GM18526 (cell line): ENCODE data around the gene HGS.

Experiments used
- POLR2A ChIP-seq: IDR thresholded peaks from 3 replicates; pipeline ENCODE4 v1.6.1; 2011; ENCODE audit not compliant: insufficient read length; ENCODE audit errors: extremely low read depth

Gene HGS

GRCh38 chr17:81693509-81694210, 9.8 kb downstream of the HGS start:
- TF ChIP-seq POLR2A, result no peak

- no peak for TF ChIP-seq POLR2A
Observed at GRCh38 chr17:81694810-81695209, 11.0 kb downstream of the HGS start.

- no peak for TF ChIP-seq POLR2A
Observed at GRCh38 chr17:81695211-81695610, 11.4 kb downstream of the HGS start.

DNA sequence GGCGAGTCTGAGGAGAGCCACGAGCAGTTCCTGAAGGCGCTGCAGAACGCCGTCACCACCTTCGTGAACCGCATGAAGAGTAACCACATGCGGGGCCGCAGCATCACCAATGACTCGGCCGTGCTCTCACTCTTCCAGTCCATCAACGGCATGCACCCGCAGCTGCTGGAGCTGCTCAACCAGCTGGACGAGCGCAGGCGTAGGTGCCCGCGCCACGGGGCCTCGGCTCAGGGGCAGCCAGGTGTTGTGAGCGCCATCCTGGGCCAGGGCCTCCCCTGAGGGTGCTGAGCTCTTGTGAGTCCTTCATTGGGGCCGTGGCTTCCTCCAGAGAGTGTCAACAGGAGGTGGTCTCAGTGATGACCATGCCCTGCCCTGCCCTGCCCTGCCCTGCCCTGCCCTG, 12.0 kb downstream of the HGS start:
- TF ChIP-seq POLR2A, result no peak

GRCh38 chr17:81696218-81696941, 12.6 kb downstream of the HGS start:
- TF ChIP-seq POLR2A, result no peak

GRCh38 chr17:81697261-81698044, 13.6 kb downstream of the HGS start:
- no peak for TF ChIP-seq POLR2A

GRCh38 chr17:81700353-81701287, 16.8 kb downstream of the HGS start:
- TF ChIP-seq POLR2A, result no peak

DNA sequence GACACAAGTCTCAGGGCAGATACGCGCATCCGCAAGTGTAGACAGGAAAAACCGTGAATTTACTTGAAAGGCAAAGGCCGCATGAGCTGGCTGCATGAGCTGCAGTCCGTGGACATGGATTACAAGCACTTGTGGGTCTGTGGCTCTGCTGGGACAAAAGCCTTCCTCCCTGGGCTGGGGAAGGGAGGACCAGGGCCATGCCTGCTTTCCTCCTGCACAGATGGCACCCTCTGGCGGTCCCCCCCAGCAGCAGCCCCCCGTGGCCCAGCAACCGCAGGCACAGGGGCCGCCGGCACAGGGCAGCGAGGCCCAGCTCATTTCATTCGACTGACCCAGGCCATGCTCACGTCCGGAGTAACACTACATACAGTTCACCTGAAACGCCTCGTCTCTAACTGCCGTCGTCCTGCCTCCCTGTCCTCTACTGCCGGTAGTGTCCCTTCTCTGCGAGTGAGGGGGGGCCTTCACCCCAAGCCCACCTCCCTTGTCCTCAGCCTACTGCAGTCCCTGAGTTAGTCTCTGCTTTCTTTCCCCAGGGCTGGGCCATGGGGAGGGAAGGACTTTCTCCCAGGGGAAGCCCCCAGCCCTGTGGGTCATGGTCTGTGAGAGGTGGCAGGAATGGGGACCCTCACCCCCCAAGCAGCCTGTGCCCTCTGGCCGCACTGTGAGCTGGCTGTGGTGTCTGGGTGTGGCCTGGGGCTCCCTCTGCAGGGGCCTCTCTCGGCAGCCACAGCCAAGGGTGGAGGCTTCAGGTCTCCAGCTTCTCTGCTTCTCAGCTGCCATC, 17.7 kb downstream of the HGS start:
- TF ChIP-seq POLR2A, result no peak

- peak; percentile 96 for TF ChIP-seq POLR2A
Observed at GRCh38 chr17:81702934-81703746, 19.3 kb downstream of the HGS start, which contains the start of gene MRPL12. Gene MRPL12, plus strand, starts transcription at chr17:81703367. Its CDS starts 135 bp downstream, at chr17:81703502.

DNA sequence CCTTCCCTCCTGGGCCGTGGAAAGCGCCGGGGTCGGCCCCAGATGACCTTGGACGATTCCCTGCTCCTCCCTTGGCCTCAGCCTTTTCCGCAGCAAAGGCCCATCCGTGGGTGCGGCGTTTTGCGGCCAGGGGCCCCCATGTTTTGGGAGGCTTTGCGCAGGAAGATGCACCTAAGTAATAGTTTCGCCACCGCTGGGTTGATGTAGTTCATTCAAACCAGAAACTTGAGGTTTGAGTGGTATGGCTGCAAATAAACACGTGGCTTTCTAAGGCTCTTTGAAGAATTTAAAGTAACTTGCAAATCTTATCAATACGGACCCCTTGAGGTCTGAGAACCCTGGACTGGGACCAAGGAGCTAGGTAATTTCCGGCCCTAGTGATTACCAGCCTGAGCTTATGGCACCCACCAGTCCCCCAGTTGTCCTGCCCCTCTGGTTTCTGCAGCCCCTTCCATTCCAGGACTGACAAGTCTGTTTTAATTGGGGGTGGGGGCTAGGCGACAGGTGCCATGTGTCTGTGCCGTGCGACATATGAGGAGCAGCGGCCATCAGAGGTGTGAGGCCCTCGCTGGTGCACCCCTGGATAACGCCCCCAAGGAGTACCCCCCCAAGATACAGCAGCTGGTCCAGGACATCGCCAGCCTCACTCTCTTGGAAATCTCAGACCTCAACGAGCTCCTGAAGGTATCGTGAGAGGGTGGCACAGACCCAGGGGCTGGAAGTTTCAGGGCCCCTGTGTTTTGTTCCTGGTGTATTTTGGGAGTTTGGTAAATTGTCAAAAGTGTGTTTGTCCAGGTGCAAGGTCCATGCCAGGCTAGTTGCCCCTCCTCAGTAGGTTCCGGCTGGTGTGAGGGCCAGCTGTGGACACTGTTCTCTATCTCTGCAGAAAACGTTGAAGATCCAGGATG, 20.2 kb downstream of the HGS start:
- TF ChIP-seq POLR2A, result no peak

- no peak for TF ChIP-seq POLR2A
Observed at GRCh38 chr17:81705518-81706231, 21.9 kb downstream of the HGS start.

- no peak for TF ChIP-seq POLR2A
Observed at GRCh38 chr17:81706232-81706611, 22.4 kb downstream of the HGS start.
